Heart left ventricle (tissue), 13 donors: ENCODE data around the gene UBIAD1.

ENCODE experiments used
- CTCF ChIP-seq, 12 donors: fragments of 200-600 bp; sonication (generic) in 4 of 12; IDR thresholded peaks; one replicate each; pipeline versions ENCODE4 v1.5.0 to v1.8.0; 2018 to 2022; ENCODE audit warnings: antibody characterized with exemption in 12 of 12, mild to moderate bottlenecking in 5 of 12
- POLR2A ChIP-seq, 2 donors: fragments of 450-650 bp; IDR thresholded peaks; one replicate each; pipeline ENCODE4 v1.6.1; 2017; ENCODE audit warnings: antibody characterized with exemption in 2 of 2, mild to moderate bottlenecking in 2 of 2, moderate library complexity in 2 of 2
- donor health status: ischemic (EF 13 %, LVEDD 7.1; RV severe dilation, severe dysfunction).
- donor health status: DM: no; HTN: yes; CAD: no.
- donor health status: DM: no; HTN: no; CAD: no.
- donor health status: ischemic (EF 25% LVEDD 6.9; RV normal size, moderate dysfunction).
- donor health status: ischemic (EF 25% LVEDD 5.7; RV mildly dilated, moderate dysfunction).
- donor health status: ischemic (EF 35%, LVEDD 5.7; RV mildly dilated, moderate dysfunction).
- donor health status: nonischemic (EF 11% LVEDD 7.7; RV severe dilation, severe dysfunction).
- donor health status: DM: yes; HTN: yes; CAD: no.
- donor health status: PGD.
- donor health status: ischemic (EF 29% LVEDD 5.4; RV normal size, mild dysfunction).
- donor health status: nonischemic (EF 23%, LVEDD 6.1; RV moderate dilation, normal function).

GRCh38 chr1:11337580-11338073 is 64.6 kb downstream of the UBIAD1 start:
- peak; percentile 60 to 81 (median 70) for TF ChIP-seq CTCF (IDR thresholded peaks at IDR 0.05)
- no peak for TF ChIP-seq POLR2A (IDR thresholded peaks at IDR 0.05)
